ENCODE results near the gene SFTPB.
"Not testable (repeated sequence)": the region's sequence is repeated elsewhere in the genome, so short reads cannot be mapped to it uniquely, and the experiment has no call there.

SFTPB gene

GRCh38 chr2:85675427-85675826 lies 7.4 kb upstream of the SFTPB start:
- no peak for DNase-seq

DNA sequence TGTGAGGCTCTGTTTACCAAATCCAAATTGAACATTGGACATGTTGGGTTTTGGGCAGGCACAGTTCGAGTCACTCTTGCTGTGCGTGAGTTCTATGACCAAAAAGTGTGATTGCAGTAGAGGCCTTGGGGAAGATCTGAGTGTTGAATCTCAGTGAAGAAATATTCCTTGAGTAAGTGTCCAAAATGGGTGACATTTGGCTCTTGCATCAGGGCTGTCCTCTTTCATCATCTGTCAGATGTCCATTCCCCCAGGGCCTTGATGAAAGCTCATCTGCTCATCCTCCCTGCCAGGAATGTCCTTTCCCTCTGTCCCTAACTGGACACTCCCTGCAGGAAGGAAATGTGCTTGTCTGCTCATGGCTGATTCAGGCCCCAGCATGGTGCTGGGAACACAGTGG lies 6.4 kb upstream of the SFTPB start:
- DNase-seq, result no peak

DNA sequence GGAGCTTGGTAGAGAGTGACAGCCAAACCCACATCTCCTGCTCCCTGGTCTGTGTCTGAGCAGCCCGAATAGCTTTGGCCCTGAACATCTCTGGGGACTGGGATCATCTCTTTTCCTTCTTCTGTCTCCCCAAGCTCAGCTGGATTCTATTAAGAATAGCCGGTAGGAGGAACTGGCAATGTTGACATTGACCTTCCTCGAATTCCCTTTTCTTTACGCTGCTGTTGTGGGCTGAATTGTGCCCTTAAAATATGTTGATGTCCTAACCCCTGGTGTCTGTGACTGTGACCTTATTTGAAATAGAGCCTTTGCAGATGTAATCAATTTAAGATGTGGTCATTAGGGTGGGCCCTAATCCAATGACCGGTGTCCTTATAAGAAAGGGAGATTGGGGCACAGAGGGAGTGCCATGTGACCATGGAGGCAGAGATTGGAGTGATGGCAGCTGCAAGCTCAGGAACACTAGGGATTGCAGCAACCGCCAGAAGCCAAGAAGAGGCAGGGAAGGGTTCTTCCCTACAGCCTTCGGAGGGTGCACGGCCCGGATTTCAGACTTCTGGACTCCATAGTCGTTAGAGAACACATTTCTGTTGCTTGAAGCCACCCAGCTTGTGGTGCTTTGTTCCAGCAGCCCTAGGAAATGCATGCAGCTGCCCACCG lies 5.8 kb upstream of the SFTPB start:
- DNase-seq, result no peak

GRCh38 chr2:85672456-85672855 lies 4.5 kb upstream of the SFTPB start:
- no peak for DNase-seq

GRCh38 chr2:85670416-85670815 lies 2.4 kb upstream of the SFTPB start:
- not testable (repeated sequence) for DNase-seq

- DNase-seq, result no peak
Measured at GRCh38 chr2:85669549-85669948, 1.6 kb upstream of the SFTPB start.

DNA sequence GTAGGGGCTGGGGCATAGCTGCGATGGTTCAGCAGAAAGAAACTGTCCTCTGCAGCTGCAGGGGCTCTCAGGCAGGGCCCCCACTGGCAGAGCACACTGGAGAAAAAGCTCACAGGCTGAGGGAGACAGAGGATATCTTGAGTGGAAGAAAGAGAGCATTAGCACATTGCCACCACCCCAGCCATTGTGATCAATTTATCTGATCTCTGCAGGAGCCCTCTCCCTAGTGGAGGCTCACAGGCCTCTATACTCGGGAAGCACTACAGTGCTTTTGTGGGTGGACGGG lies 801 bp upstream of the SFTPB start:
- DNase-seq, result no peak

DNA sequence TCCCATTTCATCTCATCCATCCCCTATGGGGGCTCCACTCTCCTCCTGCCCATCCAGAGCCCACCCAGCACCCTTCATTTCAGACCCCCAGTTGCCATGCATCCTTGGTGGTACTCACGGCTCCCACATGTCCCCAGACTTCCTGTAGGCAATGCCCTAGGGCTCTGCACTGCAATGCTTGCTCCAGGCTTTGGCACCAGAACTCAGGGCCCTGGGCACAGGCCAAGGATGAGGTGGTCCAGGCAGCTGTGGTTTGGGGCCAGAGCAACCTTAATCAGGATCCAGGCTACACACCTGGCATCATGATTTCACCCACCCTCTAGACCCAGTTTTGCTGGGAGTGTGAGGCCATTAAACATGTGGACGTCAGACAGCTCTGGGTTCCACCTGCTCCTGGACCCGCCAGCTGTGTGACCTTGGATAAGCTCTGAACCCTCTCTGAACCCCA lies 414 bp downstream of the SFTPB start:
- no peak for DNase-seq

DNA sequence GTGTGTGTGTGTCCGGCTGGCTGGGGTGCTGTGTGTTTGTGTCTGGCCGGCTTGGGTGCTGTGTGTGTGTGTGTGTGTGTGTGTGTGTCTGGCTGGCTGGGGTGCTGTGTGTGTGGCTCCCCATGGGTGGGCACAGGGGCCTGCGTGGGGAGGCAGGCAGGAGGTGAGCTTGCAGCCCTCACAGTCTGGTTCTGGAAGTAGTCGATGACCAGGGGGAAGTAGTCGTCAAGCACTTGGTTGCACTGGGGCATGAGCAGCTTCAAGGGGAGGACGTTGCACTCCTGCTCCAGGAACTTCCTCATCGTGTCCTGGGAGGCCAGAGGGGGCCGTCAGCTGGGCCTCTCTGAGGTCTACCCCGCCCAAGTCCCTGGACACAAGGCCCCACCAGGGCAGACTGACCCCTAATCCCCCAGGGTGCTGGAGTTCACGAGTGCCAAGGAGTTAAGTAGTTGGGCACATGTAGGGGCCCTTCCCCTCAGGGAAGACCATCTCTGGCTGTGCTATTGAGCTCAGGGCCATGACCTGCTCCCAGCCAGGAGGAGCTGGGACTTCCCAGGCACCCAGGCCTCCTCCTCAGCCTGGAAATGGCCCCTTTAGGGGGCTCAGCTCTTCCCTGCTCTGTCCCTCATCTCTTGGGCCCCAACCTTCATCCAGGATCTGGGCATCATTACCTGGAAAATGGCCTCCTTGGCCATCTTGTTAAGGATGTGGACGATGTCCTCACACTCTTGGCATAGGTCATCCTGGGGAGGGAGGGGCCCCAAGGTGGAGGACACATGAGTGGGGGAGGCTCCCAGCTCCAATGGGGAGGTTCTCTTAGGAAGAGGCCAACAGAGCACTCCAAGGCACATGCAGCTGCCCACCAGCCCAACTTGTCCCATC lies 1.3 kb downstream of the SFTPB start:
- DNase-seq, result no peak

- no peak for DNase-seq
Measured at GRCh38 chr2:85666016-85666415, 2.0 kb downstream of the SFTPB start.

DNA sequence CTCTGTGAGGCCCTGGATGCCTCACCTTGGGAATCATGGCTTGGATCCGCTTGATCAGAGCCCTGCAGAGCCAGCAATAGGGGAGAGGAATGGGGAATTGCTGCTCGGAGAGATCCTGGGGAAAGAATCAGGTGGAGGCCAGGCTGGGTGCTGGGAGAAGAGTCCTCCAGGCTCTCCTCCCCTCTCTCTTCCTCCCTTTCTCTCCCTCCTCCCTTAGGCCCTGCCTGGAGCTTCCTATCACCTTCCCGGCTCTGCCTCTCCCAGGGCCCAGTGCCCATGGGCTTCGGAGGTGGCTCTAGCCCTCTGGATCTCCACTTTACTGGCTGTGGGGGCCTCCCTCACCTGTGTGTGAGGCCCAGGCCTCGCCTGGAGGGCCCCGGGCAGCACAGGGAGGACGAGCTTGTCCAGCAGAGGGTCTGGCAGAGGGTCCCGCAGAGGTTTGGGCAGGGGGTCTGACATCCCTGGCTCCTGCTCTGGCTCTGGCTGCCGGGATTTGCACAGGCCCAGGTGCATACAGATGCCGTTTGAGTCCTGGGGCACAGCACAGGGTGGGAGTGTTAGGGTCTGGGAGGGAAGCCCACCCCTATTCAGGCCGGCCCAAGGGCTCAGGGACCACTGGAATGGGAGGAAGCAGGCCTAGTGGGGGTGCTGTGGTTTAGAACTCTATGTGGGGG lies 2.6 kb downstream of the SFTPB start:
- no peak for DNase-seq

DNA sequence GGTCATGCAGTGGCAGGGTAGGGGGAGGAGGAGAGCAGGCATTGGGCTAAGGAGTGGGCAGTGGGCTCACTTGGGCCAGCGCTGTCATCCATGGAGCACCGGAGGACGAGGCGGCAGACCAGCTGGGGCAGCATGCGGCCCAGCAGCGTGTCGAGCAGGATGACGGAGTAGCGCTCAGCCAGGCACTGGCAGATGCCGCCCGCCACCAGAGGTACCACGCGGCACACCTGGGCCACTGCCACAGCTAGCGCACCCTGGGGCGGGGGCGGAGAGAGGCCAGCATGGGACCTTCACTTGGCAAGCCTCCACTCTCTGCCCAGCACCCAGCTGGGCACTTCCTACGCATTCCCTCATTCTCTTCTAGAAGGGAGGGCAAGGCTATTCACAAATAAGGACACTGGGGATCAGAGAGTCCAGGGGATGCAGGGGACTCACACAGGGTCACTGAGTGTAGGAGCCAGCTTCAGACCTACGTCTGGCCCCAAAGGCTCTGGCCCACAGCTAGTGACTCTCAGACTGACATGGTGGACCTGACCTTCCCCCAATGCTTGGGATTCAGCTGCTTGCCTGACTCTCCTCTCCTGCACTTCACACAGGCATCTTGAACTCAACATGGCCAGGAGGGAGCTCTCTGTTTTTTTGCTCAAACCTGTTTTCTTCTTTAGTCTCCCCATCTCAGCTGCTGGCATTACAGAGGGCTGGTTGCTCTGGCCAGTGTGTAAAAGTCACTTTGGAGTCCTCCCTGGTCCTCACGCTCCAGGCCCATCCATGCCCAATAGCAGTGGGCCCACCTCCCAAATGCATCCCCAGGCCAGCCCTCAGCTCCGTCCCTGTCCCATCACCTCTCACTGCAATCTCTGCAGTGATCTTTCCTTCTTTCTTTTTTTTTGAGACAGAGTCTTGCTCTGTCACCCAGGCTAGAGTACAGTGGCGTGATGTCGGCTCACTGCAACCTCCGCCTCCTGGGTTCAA lies 4.1 kb downstream of the SFTPB start:
- DNase-seq, result no peak

DNA sequence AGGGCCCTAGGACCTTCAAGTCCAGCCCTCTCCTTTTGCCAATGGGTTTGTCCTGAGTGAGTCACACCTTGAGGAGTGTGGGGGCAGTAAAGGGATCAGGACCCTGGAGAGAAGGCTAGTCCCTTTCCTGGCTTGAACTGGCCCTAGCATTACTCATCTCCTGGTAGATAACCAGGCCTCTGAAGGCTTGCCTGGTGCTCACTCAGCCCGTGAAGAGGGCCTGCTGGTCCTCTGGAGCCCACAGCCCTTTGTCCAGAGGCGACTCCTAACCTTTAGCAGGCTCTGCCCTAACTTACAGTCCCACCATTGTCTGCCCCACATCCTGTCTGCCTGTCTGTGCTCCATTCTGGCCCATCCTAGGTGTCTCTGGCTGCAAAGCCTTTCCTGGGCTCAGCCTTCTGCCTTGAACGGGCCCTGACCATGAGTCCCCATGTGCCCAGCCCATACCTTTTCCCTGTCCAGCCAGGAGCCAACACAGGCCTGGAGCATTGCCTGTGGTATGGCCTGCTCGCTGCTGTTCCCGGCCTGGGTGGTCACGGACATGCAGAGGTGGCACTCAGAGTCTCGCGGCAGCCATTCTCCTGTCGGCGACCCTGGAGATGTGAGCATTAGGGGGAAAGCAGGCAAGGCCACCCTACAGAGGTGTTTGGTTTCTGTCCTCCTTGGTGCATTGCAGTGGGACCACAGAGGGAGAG lies 5.0 kb downstream of the SFTPB start:
- DNase-seq, result no peak

- DNase-seq, result no peak
Measured at GRCh38 chr2:85661139-85661858, 6.7 kb downstream of the SFTPB start.

DNA sequence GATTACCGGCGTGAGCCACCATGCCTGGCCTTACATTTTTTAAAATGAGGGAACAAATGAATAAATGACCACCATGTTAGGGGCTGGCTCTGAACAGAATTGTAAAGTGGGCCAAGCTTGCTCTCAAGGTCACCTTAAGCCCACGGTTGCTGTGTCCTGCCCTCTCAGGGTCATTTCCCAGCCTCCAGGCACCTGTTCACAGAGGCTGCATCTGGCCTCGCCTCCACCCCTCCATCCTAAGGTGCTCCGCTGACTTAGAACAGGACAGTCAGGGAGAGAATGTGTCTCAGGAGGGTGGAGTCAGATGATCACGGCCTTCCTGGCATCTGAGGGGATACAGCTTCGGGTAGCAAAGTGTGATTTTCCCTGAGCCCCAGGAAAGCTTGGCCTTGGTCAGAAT lies 7.3 kb downstream of the SFTPB start:
- DNase-seq, result no peak

DNA sequence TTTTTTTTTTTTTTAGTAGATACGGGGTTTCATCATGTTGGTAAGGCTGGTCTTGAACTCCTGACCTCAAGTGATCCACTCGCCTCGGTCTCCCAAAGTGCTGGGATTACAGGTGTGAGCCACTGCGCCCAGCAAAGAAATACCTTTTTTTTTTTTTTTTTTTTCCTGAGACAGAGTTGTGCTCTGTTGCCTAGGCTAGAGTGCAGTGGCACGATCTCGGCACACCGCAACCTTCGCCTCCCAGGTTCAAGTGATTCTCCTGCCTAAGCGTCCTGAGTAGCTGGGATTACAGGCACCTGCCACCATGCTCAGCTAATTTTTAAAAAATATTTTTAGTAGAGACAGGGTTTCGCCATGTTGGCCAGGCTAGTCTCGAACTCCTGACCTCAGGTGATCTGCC lies 7.7 kb downstream of the SFTPB start:
- DNase-seq, result not testable (repeated sequence)

- DNase-seq, result no peak
Measured at GRCh38 chr2:85659324-85659981, 8.5 kb downstream of the SFTPB start.

DNA sequence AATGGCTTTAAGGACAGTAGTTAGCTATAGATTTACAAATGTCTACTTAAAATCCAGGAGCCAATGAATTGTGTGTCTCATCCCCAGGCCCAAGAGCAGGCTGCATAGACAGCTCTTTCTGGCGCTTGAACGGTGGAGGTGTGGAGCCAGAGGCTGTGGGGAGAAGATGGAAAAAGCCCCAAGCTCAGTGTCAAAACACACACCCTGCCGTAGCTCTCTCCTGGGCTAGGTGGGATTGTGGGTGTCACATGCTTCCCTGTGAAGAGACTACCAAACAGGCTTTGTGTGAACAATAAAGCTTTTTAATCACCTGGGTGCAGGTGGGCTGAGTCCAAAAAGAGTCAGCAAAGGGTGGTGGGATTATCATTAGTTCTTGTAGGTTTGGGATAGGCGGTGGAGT lies 10.6 kb downstream of the SFTPB start:
- DNase-seq, result not testable (repeated sequence)

DNA sequence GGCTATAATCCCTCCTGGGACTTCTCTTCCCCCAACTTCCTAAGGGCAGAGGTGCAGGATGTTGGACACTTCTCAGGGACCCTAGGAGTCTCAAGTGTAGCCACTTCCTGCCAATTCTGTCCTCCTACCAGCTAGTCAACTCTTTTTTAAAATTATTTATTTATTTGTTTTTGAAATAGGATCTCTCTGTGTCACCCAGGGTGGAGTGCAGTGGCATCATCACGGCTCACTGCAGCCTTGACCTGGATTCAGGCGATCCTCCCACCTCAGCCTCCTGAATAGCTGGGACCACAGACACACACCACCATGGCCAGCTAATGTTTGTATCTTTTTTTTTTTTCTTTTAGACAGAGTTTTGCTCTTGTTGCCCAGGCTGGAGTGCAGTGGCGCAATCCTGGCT lies 11.5 kb downstream of the SFTPB start:
- no peak for DNase-seq

GRCh38 chr2:85655961-85656417 lies 12.0 kb downstream of the SFTPB start:
- no peak for DNase-seq

GRCh38 chr2:85653996-85654395 lies 14.0 kb downstream of the SFTPB start:
- no peak for DNase-seq
